GM12875 (cell line): ENCODE measurements around the gene FOXL2.

Experiments used
- H3K4me3 ChIP-seq: one replicate; pipeline ENCODE4 v1.5.1; 2011; ENCODE audit warnings: low read depth, low read length, control low read depth
- TF ChIP-seq, protein P1 (sequence below): IDR thresholded peaks from 2 replicates; pipeline ENCODE4 v1.5.1; 2011; ENCODE audit warnings: low read depth, mild to moderate bottlenecking, control low read depth, inconsistent platforms, low read length, moderate library complexity, borderline replicate concordance; ENCODE audit not compliant: insufficient read depth

FOXL2 gene

DNA sequence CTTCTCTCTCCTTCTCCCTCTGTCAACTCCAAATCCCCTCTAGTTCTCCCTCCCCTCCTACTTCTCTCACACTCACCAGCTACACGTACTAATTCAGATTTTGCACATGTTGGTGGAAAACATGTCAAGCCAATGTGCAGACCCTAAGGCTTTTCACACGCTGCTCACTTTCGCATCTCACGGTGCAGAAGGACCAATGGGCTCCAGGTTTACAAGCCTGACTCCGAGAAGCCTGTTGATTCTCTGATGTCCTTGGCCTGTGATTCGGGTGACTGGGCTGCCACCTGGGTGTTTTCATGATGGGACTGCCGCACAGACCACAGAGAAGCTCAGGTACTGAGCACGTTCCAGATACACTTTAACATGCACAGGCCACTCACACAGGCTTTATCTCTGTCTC, 3.8 kb upstream of the FOXL2 start:
- H3K4me3 ChIP-seq: no peak overlapping the region
- TF ChIP-seq, protein P1, sequence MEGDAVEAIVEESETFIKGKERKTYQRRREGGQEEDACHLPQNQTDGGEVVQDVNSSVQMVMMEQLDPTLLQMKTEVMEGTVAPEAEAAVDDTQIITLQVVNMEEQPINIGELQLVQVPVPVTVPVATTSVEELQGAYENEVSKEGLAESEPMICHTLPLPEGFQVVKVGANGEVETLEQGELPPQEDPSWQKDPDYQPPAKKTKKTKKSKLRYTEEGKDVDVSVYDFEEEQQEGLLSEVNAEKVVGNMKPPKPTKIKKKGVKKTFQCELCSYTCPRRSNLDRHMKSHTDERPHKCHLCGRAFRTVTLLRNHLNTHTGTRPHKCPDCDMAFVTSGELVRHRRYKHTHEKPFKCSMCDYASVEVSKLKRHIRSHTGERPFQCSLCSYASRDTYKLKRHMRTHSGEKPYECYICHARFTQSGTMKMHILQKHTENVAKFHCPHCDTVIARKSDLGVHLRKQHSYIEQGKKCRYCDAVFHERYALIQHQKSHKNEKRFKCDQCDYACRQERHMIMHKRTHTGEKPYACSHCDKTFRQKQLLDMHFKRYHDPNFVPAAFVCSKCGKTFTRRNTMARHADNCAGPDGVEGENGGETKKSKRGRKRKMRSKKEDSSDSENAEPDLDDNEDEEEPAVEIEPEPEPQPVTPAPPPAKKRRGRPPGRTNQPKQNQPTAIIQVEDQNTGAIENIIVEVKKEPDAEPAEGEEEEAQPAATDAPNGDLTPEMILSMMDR: no peak

DNA sequence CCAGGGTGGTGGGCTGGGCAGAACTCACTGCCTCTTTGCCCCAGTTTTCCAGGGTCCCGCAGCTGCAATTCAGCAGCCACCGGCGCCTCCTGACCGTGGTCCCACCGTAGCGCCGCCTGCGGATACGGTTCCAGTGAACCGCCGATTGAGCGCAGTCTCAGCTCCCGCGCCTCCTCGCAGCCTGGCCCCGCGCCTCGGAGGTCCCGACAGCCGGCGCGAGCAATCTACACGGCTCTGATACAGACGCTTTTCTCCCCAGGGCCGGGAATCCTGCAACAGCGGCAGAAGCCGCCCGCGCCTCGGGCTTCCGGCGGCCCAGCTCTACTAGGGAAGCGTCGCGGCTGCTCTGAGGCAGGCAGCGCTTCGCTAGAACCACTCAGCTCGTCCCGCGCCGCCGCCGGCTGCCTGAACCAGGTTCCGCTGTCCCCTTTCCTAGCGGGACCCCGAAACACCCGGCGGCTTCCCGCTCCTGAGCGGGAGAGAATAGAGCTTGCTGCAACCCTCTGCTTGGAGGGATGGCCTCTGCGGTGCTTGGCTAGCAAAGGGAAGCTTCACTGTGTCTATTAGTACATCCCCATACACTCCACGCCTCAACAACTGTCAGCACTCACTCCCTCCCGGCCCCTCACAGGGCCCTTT, 3.2 kb upstream of the FOXL2 start:
- TF ChIP-seq, protein P1: no peak
- H3K4me3 ChIP-seq: no peak overlapping the region

GRCh38 chr3:138949445-138950005, 2.6 kb upstream of the FOXL2 start:
- TF ChIP-seq, protein P1: no peak
- H3K4me3 ChIP-seq: no peak overlapping the region

DNA sequence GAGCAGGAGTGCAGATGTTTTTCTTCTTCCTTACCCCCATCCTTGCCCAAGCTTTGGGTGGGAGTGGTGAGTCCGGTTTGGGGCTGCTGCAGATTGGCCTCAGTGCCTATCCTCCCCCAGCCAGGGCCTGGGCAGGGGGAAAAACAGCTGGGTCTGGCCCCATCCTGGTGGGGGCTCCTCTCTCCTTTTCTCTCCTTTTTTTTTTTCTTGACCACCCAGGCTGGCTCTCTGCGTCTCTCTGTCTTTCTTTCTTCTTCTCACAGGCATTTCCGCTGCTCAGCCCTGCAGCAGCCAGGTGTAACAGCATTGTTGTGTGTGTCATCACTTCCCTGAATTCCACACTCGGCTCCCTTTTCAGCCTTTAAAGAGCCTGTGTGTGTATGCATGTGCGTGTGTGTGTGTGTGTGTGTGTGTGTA, 2.1 kb upstream of the FOXL2 start:
- no peak overlapping the region for H3K4me3 ChIP-seq
- TF ChIP-seq, protein P1: no peak

GRCh38 chr3:138948371-138949001, 1.5 kb upstream of the FOXL2 start:
- H3K4me3 ChIP-seq: no peak overlapping the region
- TF ChIP-seq, protein P1: no peak

DNA sequence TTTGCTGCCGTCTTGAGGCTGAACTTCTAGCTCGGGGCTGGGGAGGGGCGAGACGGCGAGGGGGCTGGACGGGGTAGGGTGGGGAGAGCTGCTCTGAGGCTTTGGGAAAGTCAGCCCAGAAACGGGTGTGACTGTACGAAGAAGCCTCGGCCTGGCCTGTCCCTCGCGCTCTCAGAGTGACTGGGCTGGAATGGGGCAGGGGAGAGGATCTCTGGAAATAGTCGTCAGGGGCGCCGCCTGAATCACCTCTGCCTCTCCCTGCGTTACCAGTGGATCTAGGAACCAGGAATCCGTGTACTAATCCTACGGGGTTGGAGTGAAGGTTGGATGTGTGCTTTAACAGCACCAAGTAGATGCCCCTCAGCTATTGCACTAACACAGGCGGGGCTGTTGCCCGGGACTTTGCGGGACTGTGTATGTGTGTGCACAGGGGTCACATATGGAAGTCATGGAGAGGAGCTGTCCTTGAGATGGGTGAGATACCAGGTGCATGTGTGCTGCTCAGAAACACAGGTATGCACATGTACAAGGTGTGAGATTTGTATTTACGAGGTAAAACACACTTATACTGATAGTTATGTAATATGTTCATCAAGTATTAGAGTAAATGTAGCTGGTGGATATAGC, 671 bp upstream of the FOXL2 start:
- TF ChIP-seq, protein P1: no peak
- H3K4me3 ChIP-seq: no peak overlapping the region
